SU-DHL-6 (cell line): ENCODE data around the gene ZMYND11.
"Not testable (repeated sequence)": the region's sequence is repeated elsewhere in the genome, so short reads cannot be mapped to it uniquely, and the experiment has no call there.

Experiments
- H2AFZ ChIP-seq: fragments of 200-600 bp; sonication (generic); 2 replicates; pipeline ENCODE4 v1.6.1; 2014; ENCODE audit warnings: low read depth, mild to moderate bottlenecking, moderate library complexity, mixed read lengths, antibody characterized with exemption, low read length; ENCODE audit not compliant: severe bottlenecking
- H3F3A ChIP-seq: fragments of 200-600 bp; shearing (Covaris generic); 2 replicates; pipeline ENCODE4 v1.6.0; 2016; ENCODE audit warnings: antibody characterized with exemption, mild to moderate bottlenecking; ENCODE audit not compliant: insufficient read depth
- H3K27ac ChIP-seq: fragments of 200-600 bp; sonication (generic); 2 replicates; pipeline ENCODE4 v1.5.1; 2016; ENCODE audit warnings: low read depth, mild to moderate bottlenecking, low read length, moderate library complexity, mixed read lengths
- H3K27me3 ChIP-seq: fragments of 200-600 bp; sonication (generic), shearing (Covaris generic); 2 replicates; pipeline ENCODE4 v1.6.0; 2014; ENCODE audit warnings: mild to moderate bottlenecking, low read length
- H3K36me3 ChIP-seq: fragments of 200-600 bp; sonication (generic); 2 replicates; pipeline ENCODE4 v1.6.1; 2014; ENCODE audit warnings: mild to moderate bottlenecking, low read length, mixed read lengths
- H3K4me2 ChIP-seq: fragments of 300-600, 200-600 bp; shearing (Covaris generic), sonication (generic); 2 replicates; pipeline ENCODE4 v1.6.0; 2014; ENCODE audit warnings: low read length, low read depth, mild to moderate bottlenecking; ENCODE audit not compliant: poor library complexity, severe bottlenecking
- H3K4me3 ChIP-seq: fragments of 200-600 bp; sonication (generic); 2 replicates; pipeline ENCODE4 v1.5.1; 2014; ENCODE audit warnings: antibody characterized with exemption, low read length, mild to moderate bottlenecking, mixed read lengths; ENCODE audit not compliant: insufficient read depth, poor library complexity, severe bottlenecking
- H3K79me2 ChIP-seq: fragments of 200-600 bp; sonication (generic); 2 replicates; pipeline ENCODE4 v1.6.1; 2014; ENCODE audit warnings: mild to moderate bottlenecking, low read length, moderate library complexity; ENCODE audit not compliant: insufficient read depth
- H3K9ac ChIP-seq: fragments of 200-600 bp; sonication (generic); 2 replicates; pipeline ENCODE4 v1.7.0; 2014; ENCODE audit warnings: mild to moderate bottlenecking, low read length
- H3K9me2 ChIP-seq: fragments of 200-600 bp; sonication (generic); replicated peaks from 2 replicates; pipeline ENCODE4 v1.6.1; 2014; ENCODE audit warnings: low read length; ENCODE audit not compliant: insufficient read depth
- H3K9me3 ChIP-seq: fragments of 200-600 bp; sonication (generic); 2 replicates; pipeline ENCODE4 v1.6.1; 2014; ENCODE audit warnings: low read length, mixed read lengths; ENCODE audit not compliant: insufficient read depth
- H4K20me1 ChIP-seq: fragments of 200-600 bp; sonication (generic); 2 replicates; pipeline ENCODE4 v1.6.1; 2014; ENCODE audit warnings: low read depth, mild to moderate bottlenecking, antibody characterized with exemption, low read length, moderate library complexity, mixed read lengths
- CTCF ChIP-seq: fragments of 200-600 bp; sonication (generic); IDR thresholded peaks from one replicate; pipeline ENCODE4 v1.5.1; 2017; ENCODE audit warnings: antibody characterized with exemption, mild to moderate bottlenecking, low read length, moderate library complexity; ENCODE audit not compliant: insufficient read depth, poor library complexity, severe bottlenecking
- EZH2phosphoT487 ChIP-seq: fragments of 200-600 bp; sonication (generic), shearing (Covaris generic); conservative IDR thresholded peaks from 2 replicates; pipeline ENCODE4 v1.6.1; 2018; ENCODE audit warnings: mild to moderate bottlenecking, antibody characterized with exemption, low read length, moderate library complexity, mixed read lengths

ZMYND11 gene

DNA sequence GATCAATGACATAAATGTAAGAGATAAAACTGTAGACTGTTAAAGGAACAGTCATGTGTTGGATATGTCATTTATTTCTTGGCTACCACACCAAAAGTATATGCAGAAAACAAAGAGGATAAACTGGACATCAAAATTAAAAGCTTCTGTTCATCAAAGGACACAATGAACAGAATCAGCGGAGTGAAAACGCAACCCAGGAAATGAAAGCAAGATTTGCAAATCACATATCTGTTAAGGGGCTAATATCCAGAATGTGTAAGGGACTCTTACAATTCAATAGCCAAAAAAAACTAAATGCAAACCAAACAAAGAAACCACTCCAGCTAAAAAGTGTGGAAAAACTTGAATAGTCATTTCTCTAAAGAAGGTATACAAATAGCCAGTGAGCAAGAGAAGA lies 164.3 kb downstream of the ZMYND11 start:
- H3K9me3 ChIP-seq, result no peaks in the 10 kb centered on the region
- no peak overlapping the region for H3K4me2 ChIP-seq
- H3K9ac ChIP-seq, result no peak overlapping the region

DNA sequence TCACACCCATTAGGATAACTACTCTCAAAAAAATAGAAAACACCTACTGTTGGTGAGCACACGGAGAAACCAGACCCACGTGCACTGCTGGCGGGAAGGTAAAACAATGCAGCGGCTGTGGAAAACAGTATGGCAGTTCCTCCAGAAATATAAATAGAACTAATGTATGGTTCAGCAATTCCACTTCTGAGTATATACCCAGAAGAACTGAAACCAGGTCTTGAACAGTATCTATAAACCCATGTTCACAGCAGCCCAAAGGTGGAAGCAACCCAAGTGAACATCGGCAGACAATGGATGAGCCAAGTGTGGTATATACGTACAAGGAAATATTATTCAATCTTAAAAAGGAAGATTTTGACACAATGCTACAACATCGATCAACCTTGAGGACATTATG lies 164.7 kb downstream of the ZMYND11 start:
- H3K9me2 ChIP-seq, result no peaks in the 10 kb centered on the region
- H4K20me1 ChIP-seq, result no peaks in the 10 kb centered on the region
- no peak overlapping the region for H3K27ac ChIP-seq
- no peaks in the 10 kb centered on the region for H3K9me3 ChIP-seq
- TF ChIP-seq EZH2phosphoT487 (no peak), CTCF (no peak)
- no peak overlapping the region for H2AFZ ChIP-seq
- H3K36me3 ChIP-seq, result no peaks in the 10 kb centered on the region
- H3K9ac ChIP-seq, result no peak overlapping the region
- H3K79me2 ChIP-seq, result no peaks in the 10 kb centered on the region
- H3K4me3 ChIP-seq, result no peak overlapping the region
- H3F3A ChIP-seq, result no peaks in the 10 kb centered on the region
- no peak overlapping the region for H3K4me2 ChIP-seq
- no peaks in the 10 kb centered on the region for H3K27me3 ChIP-seq

More for the DNA sequence above, 164.3 kb downstream of the ZMYND11 start:
- H3K9me2 ChIP-seq, result no peaks in the 10 kb centered on the region
- TF ChIP-seq CTCF, result no peak
- no peak for TF ChIP-seq EZH2phosphoT487
- no peaks in the 10 kb centered on the region for H3K27me3 ChIP-seq
- no peaks in the 10 kb centered on the region for H3K36me3 ChIP-seq
- no peaks in the 10 kb centered on the region for H3F3A ChIP-seq
- H3K4me3 ChIP-seq, result no peak overlapping the region
- no peak overlapping the region for H3K27ac ChIP-seq
- no peaks in the 10 kb centered on the region for H3K79me2 ChIP-seq
- H4K20me1 ChIP-seq, result no peaks in the 10 kb centered on the region
- H2AFZ ChIP-seq, result no peak overlapping the region

- not testable (repeated sequence) for H3K4me2 ChIP-seq, H3K36me3 ChIP-seq, H3K27me3 ChIP-seq, H3K9me2 ChIP-seq, H3F3A ChIP-seq, H2AFZ ChIP-seq, H3K9ac ChIP-seq, H3K79me2 ChIP-seq, H3K9me3 ChIP-seq, H3K4me3 ChIP-seq, H3K27ac ChIP-seq, H4K20me1 ChIP-seq
These were observed 165.3 kb downstream of the ZMYND11 start for GRCh38 chr10:300580-300979.

DNA sequence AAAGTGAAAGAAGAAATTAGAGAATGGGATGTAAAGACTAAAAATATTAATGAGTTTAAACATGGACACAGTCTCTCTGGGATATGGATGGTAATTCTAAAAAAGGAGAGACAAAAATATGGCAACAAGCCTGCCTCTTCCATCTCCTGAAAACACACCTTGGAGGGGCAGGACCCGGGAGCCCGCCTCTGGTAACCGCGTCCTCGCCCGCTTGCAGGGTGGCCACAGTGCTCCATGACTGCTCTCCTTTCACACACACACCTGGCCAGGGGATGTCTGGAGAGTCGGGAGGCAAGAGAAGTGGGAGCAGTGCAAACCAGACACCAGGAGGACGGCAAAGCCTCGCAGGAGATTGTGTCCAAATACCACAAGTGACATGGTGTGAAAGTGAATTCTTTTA lies 166.3 kb downstream of the ZMYND11 start:
- Histone ChIP-seq H3K9me3 (no peaks in the 10 kb centered on the region), H3K27ac (no peak overlapping the region), H3K36me3 (no peaks in the 10 kb centered on the region), H3K4me3 (no peak overlapping the region), H3K27me3 (no peaks in the 10 kb centered on the region), H3K4me2 (no peak overlapping the region), H3K9ac (no peak overlapping the region), H3F3A (no peaks in the 10 kb centered on the region), H3K9me2 (no peaks in the 10 kb centered on the region), H2AFZ (no peak overlapping the region), H4K20me1 (no peaks in the 10 kb centered on the region), H3K79me2 (no peaks in the 10 kb centered on the region)
- no peak for TF ChIP-seq CTCF
